Neural cell (in vitro differentiated cells): Measurements from ENCODE around the gene PTRH2. TPM values are rescaled to one million over a fixed set of nuclear protein-coding genes. Genes with fewer than 3 reads are reported as not detected.

Experiments used
- H2AFZ ChIP-seq: fragments of 200-600, 300-800 bp; sonication (generic), shearing (Covaris generic); 2 replicates; pipeline ENCODE4 v1.6.0; 2014; ENCODE audit warnings: low read depth, mild to moderate bottlenecking, antibody characterized with exemption, low read length, moderate library complexity
- H3F3A ChIP-seq: fragments of 200-600 bp; shearing (Covaris generic); 2 replicates; pipeline ENCODE4 v1.6.1; 2016; ENCODE audit warnings: mild to moderate bottlenecking, moderate library complexity, mixed read lengths, antibody characterized with exemption, low read length; ENCODE audit not compliant: insufficient read depth, poor library complexity, severe bottlenecking
- H3K27ac ChIP-seq: fragments of 200-600, 300-800 bp; sonication (generic), shearing (Covaris generic); 2 replicates; pipeline ENCODE4 v1.5.1; 2014; ENCODE audit warnings: mild to moderate bottlenecking, low read length, moderate library complexity
- H3K27me3 ChIP-seq: fragments of 300-800, 200-600 bp; sonication (generic), shearing (Covaris generic); 2 replicates; pipeline ENCODE4 v1.6.0; 2014; ENCODE audit warnings: mild to moderate bottlenecking, low read depth, low read length, moderate library complexity; ENCODE audit not compliant: insufficient read depth
- H3K36me3 ChIP-seq: fragments of 300-800, 200-600 bp; sonication (generic), shearing (Covaris generic); 2 replicates; pipeline ENCODE4 v1.5.1; 2014; ENCODE audit warnings: mild to moderate bottlenecking, antibody characterized with exemption, low read length, moderate library complexity; ENCODE audit not compliant: insufficient read depth
- H3K4me2 ChIP-seq: fragments of 300-800, 200-600 bp; sonication (generic), shearing (Covaris generic); 2 replicates; pipeline ENCODE4 v1.6.0; 2014; ENCODE audit warnings: mild to moderate bottlenecking, low read length
- H3K4me3 ChIP-seq: fragments of 300-800, 200-600 bp; sonication (generic), shearing (Covaris generic); 2 replicates; pipeline ENCODE4 v1.5.1; 2014; ENCODE audit warnings: mild to moderate bottlenecking, low read length, moderate library complexity
- H3K79me2 ChIP-seq: fragments of 200-600 bp; shearing (Covaris generic); replicated peaks from 2 replicates; pipeline ENCODE4 v1.6.0; 2014; ENCODE audit warnings: mild to moderate bottlenecking, low read length, moderate library complexity; ENCODE audit not compliant: insufficient read depth
- H3K9ac ChIP-seq: fragments of 300-800, 200-600 bp; sonication (generic), shearing (Covaris generic); 2 replicates; pipeline ENCODE4 v1.6.1; 2016; ENCODE audit warnings: mild to moderate bottlenecking, low read length, mixed read lengths
- H3K9me2 ChIP-seq: fragments of 200-600 bp; shearing (Covaris generic); 2 replicates; pipeline ENCODE4 v1.6.1; 2016; ENCODE audit warnings: mild to moderate bottlenecking, low read length, mixed read lengths; ENCODE audit not compliant: insufficient read depth
- H3K9me3 ChIP-seq: fragments of 200-600, 300-800 bp; sonication (generic), shearing (Covaris generic); 2 replicates; pipeline ENCODE4 v1.6.1; 2016; ENCODE audit warnings: mild to moderate bottlenecking, mixed run types, low read length, moderate library complexity, mixed read lengths
- H4K20me1 ChIP-seq: fragments of 200-600 bp; shearing (Covaris generic); 2 replicates; pipeline ENCODE4 v1.6.1; 2016; ENCODE audit warnings: mild to moderate bottlenecking, mixed run types; ENCODE audit not compliant: insufficient read depth
- CTCF ChIP-seq: fragments of 450-650 bp; IDR thresholded peaks from 2 replicates; pipeline ENCODE4 v1.5.1; 2014; ENCODE audit warnings: antibody characterized with exemption, mild to moderate bottlenecking, moderate library complexity; ENCODE audit not compliant: poor library complexity, severe bottlenecking
- EP300 ChIP-seq: fragments of 450-650 bp; conservative IDR thresholded peaks from 2 replicates; pipeline ENCODE4 v1.6.1; 2014; ENCODE audit warnings: antibody characterized with exemption, mild to moderate bottlenecking, moderate library complexity; ENCODE audit not compliant: poor library complexity, severe bottlenecking
- EZH2 ChIP-seq: fragments of 200-600, 300-800 bp; shearing (Covaris generic), sonication (generic); IDR thresholded peaks from 2 replicates; pipeline ENCODE4 v1.6.1; 2014; ENCODE audit warnings: antibody characterized with exemption, low read length, borderline replicate concordance, mild to moderate bottlenecking; ENCODE audit not compliant: insufficient read depth, poor library complexity, severe bottlenecking
- MXI1 ChIP-seq: fragments of 450-650 bp; conservative IDR thresholded peaks from 2 replicates; pipeline ENCODE4 v1.6.1; 2014; ENCODE audit warnings: antibody characterized with exemption, mild to moderate bottlenecking; ENCODE audit not compliant: poor library complexity, severe bottlenecking
- POLR2AphosphoS5 ChIP-seq: IDR thresholded peaks from 2 replicates; pipeline ENCODE4 v1.6.1; 2012
- RAD21 ChIP-seq: fragments of 450-650 bp; conservative IDR thresholded peaks from 2 replicates; pipeline ENCODE4 v1.6.1; 2014; ENCODE audit warnings: antibody characterized with exemption, mild to moderate bottlenecking, moderate library complexity
- REST ChIP-seq: IDR thresholded peaks from 2 replicates; pipeline ENCODE4 v1.6.1; 2012; ENCODE audit warnings: borderline replicate concordance
- SMC3 ChIP-seq: fragments of 450-650 bp; conservative IDR thresholded peaks from 2 replicates; pipeline ENCODE4 v1.6.1; 2014; ENCODE audit warnings: antibody characterized with exemption, mild to moderate bottlenecking, moderate library complexity; ENCODE audit not compliant: poor library complexity
- TAF1 ChIP-seq: IDR thresholded peaks from 2 replicates; pipeline ENCODE4 v1.6.1; 2012; ENCODE audit warnings: low read depth
- polyA plus RNA-seq: library from polyadenylated mRNA; depleted of rRNA; stranded (reverse); fragments of >200 nt; gene quantifications from 2 replicates; pipeline ENCODE4 v1.2.3, GENCODE V29; 2014

Gene PTRH2
- polyA plus RNA-seq, 1 donor from 2014 or later: 11.7 TPM

GRCh38 chr17:59678918-59679317 lies 28.3 kb downstream of the PTRH2 start:
- Histone ChIP-seq H4K20me1 (no peaks in the 10 kb centered on the region), H3K9me3 (no peaks in the 10 kb centered on the region), H3K4me2 (no peak overlapping the region), H3K79me2 (no peaks in the 10 kb centered on the region), H2AFZ (no peak overlapping the region), H3F3A (no peaks in the 10 kb centered on the region), H3K4me3 (no peak overlapping the region), H3K9ac (no peak overlapping the region), H3K27me3 (no peaks in the 10 kb centered on the region), H3K36me3 (peaks cover 32% of the 10 kb centered on the region), H3K9me2 (no peaks in the 10 kb centered on the region), H3K27ac (no peak overlapping the region)
- TF ChIP-seq POLR2AphosphoS5 (no peak), REST (no peak), MXI1 (no peak), EP300 (no peak), SMC3 (no peak), TAF1 (no peak), CTCF (no peak)

GRCh38 chr17:59676716-59677115 lies 30.5 kb downstream of the PTRH2 start:
- no peaks in the 10 kb centered on the region for H3K9me3 ChIP-seq
- no peak for TF ChIP-seq TAF1
- TF ChIP-seq EP300: no peak
- TF ChIP-seq REST: no peak
- no peak for TF ChIP-seq CTCF
- no peak for TF ChIP-seq SMC3
- TF ChIP-seq POLR2AphosphoS5: no peak
- no peak for TF ChIP-seq EZH2
- no peak for TF ChIP-seq MXI1
- no peak for TF ChIP-seq RAD21
- peaks cover 6% of the 10 kb centered on the region for H3K79me2 ChIP-seq
- no peak overlapping the region for H3K9ac ChIP-seq
- no peak overlapping the region for H3K27ac ChIP-seq
- no peaks in the 10 kb centered on the region for H3F3A ChIP-seq
- H4K20me1 ChIP-seq: no peaks in the 10 kb centered on the region
- peaks cover 24% of the 10 kb centered on the region for H3K36me3 ChIP-seq
- no peaks in the 10 kb centered on the region for H3K27me3 ChIP-seq
- H3K9me2 ChIP-seq: no peaks in the 10 kb centered on the region
- H3K4me2 ChIP-seq: no peak overlapping the region
- H3K4me3 ChIP-seq: no peak overlapping the region
- no peak overlapping the region for H2AFZ ChIP-seq
